Measurements from ENCODE around the gene CHID1. TPM values are rescaled to one million over a fixed set of nuclear protein-coding genes. Genes with fewer than 3 reads are reported as not detected.

CHID1 gene
- total RNA-seq, 1 donor from 2014 or later, result 112 TPM

- Mint-ChIP-seq H3K36me3 (ENCODE audit: unreplicated experiment) (peaks cover 10% of the 10 kb centered on the region), H3K4me1 (ENCODE audit: unreplicated experiment) (peaks cover 39% of the 10 kb centered on the region), H3K4me3 (ENCODE audit: unreplicated experiment) (no peak overlapping the region), H3K9me3 (ENCODE audit: unreplicated experiment) (no peaks in the 10 kb centered on the region), H3K27me3 (ENCODE audit: unreplicated experiment) (no peaks in the 10 kb centered on the region), H3K27ac (ENCODE audit: unreplicated experiment) (no peak overlapping the region)
- no peak for TF ChIP-seq CTCF (IDR thresholded peaks at IDR 0.05)
- no peak for DNase-seq (ENCODE audit: extremely low spot score, unreplicated experiment)
Measured at GRCh38 chr11:823441-824291, 86.9 kb downstream of the CHID1 start.

GRCh38 chr11:821512-822371 lies 88.9 kb downstream of the CHID1 start:
- Mint-ChIP-seq H3K36me3 (ENCODE audit: unreplicated experiment) (peaks cover 10% of the 10 kb centered on the region), H3K27ac (ENCODE audit: unreplicated experiment) (no peak overlapping the region), H3K4me3 (ENCODE audit: unreplicated experiment) (peak overlapping the region; percentile 83), H3K27me3 (ENCODE audit: unreplicated experiment) (no peaks in the 10 kb centered on the region), H3K9me3 (ENCODE audit: unreplicated experiment) (no peaks in the 10 kb centered on the region), H3K4me1 (ENCODE audit: unreplicated experiment) (peaks cover 29% of the 10 kb centered on the region)
- no peak for DNase-seq (ENCODE audit: extremely low spot score, unreplicated experiment)
- TF ChIP-seq CTCF (IDR thresholded peaks at IDR 0.05), result no peak

GRCh38 chr11:820655-821511 lies 89.7 kb downstream of the CHID1 start:
- Mint-ChIP-seq H3K9me3 (ENCODE audit: unreplicated experiment) (no peaks in the 10 kb centered on the region), H3K36me3 (ENCODE audit: unreplicated experiment) (peaks cover 10% of the 10 kb centered on the region), H3K4me1 (ENCODE audit: unreplicated experiment) (peaks cover 25% of the 10 kb centered on the region), H3K27me3 (ENCODE audit: unreplicated experiment) (no peaks in the 10 kb centered on the region), H3K27ac (ENCODE audit: unreplicated experiment) (peak overlapping the region; percentile 54), H3K4me3 (ENCODE audit: unreplicated experiment) (peak overlapping the region; percentile 83)
- no peak for DNase-seq (ENCODE audit: extremely low spot score, unreplicated experiment)
- TF ChIP-seq CTCF (IDR thresholded peaks at IDR 0.05), result no peak

- no peak for TF ChIP-seq CTCF (IDR thresholded peaks at IDR 0.05)
- Mint-ChIP-seq H3K4me1 (ENCODE audit: unreplicated experiment) (peaks cover 25% of the 10 kb centered on the region), H3K9me3 (ENCODE audit: unreplicated experiment) (no peaks in the 10 kb centered on the region), H3K4me3 (ENCODE audit: unreplicated experiment) (peak overlapping the region; percentile 83), H3K27ac (ENCODE audit: unreplicated experiment) (peak overlapping the region; percentile 71), H3K36me3 (ENCODE audit: unreplicated experiment) (peaks cover 8% of the 10 kb centered on the region), H3K27me3 (ENCODE audit: unreplicated experiment) (no peaks in the 10 kb centered on the region)
- DNase-seq (ENCODE audit: extremely low spot score, unreplicated experiment), result no peak
Measured at GRCh38 chr11:819943-820649, 90.5 kb downstream of the CHID1 start.
